ENCODE results near the gene RFK. TPM values are rescaled to one million over a fixed set of nuclear protein-coding genes. Genes with fewer than 3 reads are reported as not detected.

The RFK gene
- total and polyA plus RNA-seq, 2 of the 13 experiments (the other 11 are each of a cell fraction or from before 2014, with no cell fraction given), result 18.2 to 37.2 TPM

- TF ChIP-seq LRRFIP1 (CRISPR knock-in tag; conservative IDR thresholded peaks at IDR 0.05) (no peak), MEIS2 (CRISPR knock-in tag; IDR thresholded peaks at IDR 0.05) (no peak), TFDP2 (CRISPR knock-in tag; IDR thresholded peaks at IDR 0.05) (no peak), ARHGAP35 (CRISPR knock-in tag; IDR thresholded peaks at IDR 0.05; ENCODE audit: borderline replicate concordance) (no peak), ZNF598 (CRISPR knock-in tag; IDR thresholded peaks at IDR 0.05; ENCODE audit: borderline replicate concordance) (no peak), NRL (CRISPR knock-in tag; IDR thresholded peaks at IDR 0.05; ENCODE audit: borderline replicate concordance) (no peak), CREBL2 (CRISPR knock-in tag; IDR thresholded peaks at IDR 0.05; ENCODE audit: borderline replicate concordance) (no peak), FOXK1 (CRISPR knock-in tag; IDR thresholded peaks at IDR 0.05; ENCODE audit: borderline replicate concordance, low read depth) (peak; percentile 62; the same call in 1 of the 2 replicates), BRF2 (CRISPR knock-in tag; IDR thresholded peaks at IDR 0.05) (no peak), ZXDC (CRISPR knock-in tag; IDR thresholded peaks at IDR 0.05) (no peak), ARNT2 (CRISPR knock-in tag; IDR thresholded peaks at IDR 0.05; ENCODE audit: low read depth) (no peak), NCOA2 (CRISPR knock-in tag; IDR thresholded peaks at IDR 0.05) (0 out of 2 replicates have a peak, but pooled peaks have one; percentile 36), ZSCAN5A (CRISPR knock-in tag; IDR thresholded peaks at IDR 0.05; ENCODE audit: borderline replicate concordance) (no peak), CENPBD1 (CRISPR knock-in tag; IDR thresholded peaks at IDR 0.05; ENCODE audit: borderline replicate concordance, low read depth) (no peak), ZNF563 (CRISPR knock-in tag; IDR thresholded peaks at IDR 0.05) (no peak)
Observed at GRCh38 chr9:76374783-76375559, 19.3 kb downstream of the RFK start (continued).

All from HepG2 (cell line).